Measurements from ENCODE around the gene TPRG1L. TPM values are rescaled to one million over a fixed set of nuclear protein-coding genes. Genes with fewer than 3 reads are reported as not detected.

TPRG1L gene
- total RNA-seq, 1 experiment from 2014 or later = 19.2 TPM

GRCh38 chr1:3669971-3670431 lies 45.2 kb downstream of the TPRG1L start:
- no peak for DNase-seq (ENCODE audit: low spot score)
- in situ Hi-C loops (cut with HindIII; ENCODE audit: low sequenced_read_pairs) = no loop called here

GRCh38 chr1:3670823-3671265 lies 46.0 kb downstream of the TPRG1L start:
- DNase-seq (ENCODE audit: low spot score) = no peak
- in situ Hi-C loops (cut with HindIII; ENCODE audit: low sequenced_read_pairs) = no loop called here

- no peak for DNase-seq (ENCODE audit: low spot score)
- in situ Hi-C loops (cut with HindIII; ENCODE audit: low sequenced_read_pairs) = no loop called here
These were observed 46.8 kb downstream of the TPRG1L start for GRCh38 chr1:3671371-3672180.

GRCh38 chr1:3672231-3672970 lies 47.6 kb downstream of the TPRG1L start:
- DNase-seq (ENCODE audit: low spot score) = no peak
- in situ Hi-C loops (cut with HindIII; ENCODE audit: low sequenced_read_pairs) = no loop called here

- in situ Hi-C loops (cut with HindIII; ENCODE audit: low sequenced_read_pairs) = no loop called here
- no peak for DNase-seq (ENCODE audit: low spot score)
These were observed 48.2 kb downstream of the TPRG1L start for GRCh38 chr1:3672971-3673361.

- no peak for DNase-seq (ENCODE audit: low spot score)
- in situ Hi-C loops (cut with HindIII; ENCODE audit: low sequenced_read_pairs) = no loop called here
These were observed 48.7 kb downstream of the TPRG1L start for GRCh38 chr1:3673381-3674099.

GRCh38 chr1:3674100-3675094 lies 49.6 kb downstream of the TPRG1L start:
- DNase-seq (ENCODE audit: low spot score) = no peak
- in situ Hi-C loops (cut with HindIII; ENCODE audit: low sequenced_read_pairs) = no loop called here

- DNase-seq (ENCODE audit: low spot score) = no peak
- in situ Hi-C loops (cut with HindIII; ENCODE audit: low sequenced_read_pairs) = no loop called here
These were observed 50.6 kb downstream of the TPRG1L start for GRCh38 chr1:3675436-3675835.

GRCh38 chr1:3676581-3677470 lies 52.0 kb downstream of the TPRG1L start:
- in situ Hi-C loops (cut with HindIII; ENCODE audit: low sequenced_read_pairs) = no loop called here
- no peak for DNase-seq (ENCODE audit: low spot score)

GRCh38 chr1:3677484-3677883 lies 52.7 kb downstream of the TPRG1L start:
- in situ Hi-C loops (cut with HindIII; ENCODE audit: low sequenced_read_pairs) = no loop called here
- no peak for DNase-seq (ENCODE audit: low spot score)

GRCh38 chr1:3678361-3679097 lies 53.7 kb downstream of the TPRG1L start:
- no peak for DNase-seq (ENCODE audit: low spot score)
- in situ Hi-C loops (cut with HindIII; ENCODE audit: low sequenced_read_pairs) = no loop called here

- no peak for DNase-seq (ENCODE audit: low spot score)
- in situ Hi-C loops (cut with HindIII; ENCODE audit: low sequenced_read_pairs) = no loop called here
These were observed 54.3 kb downstream of the TPRG1L start for GRCh38 chr1:3679098-3679555.

Other genes starting within 250 kb of the TPRG1L start
- gene ARHGEF16, start 170.3 kb upstream of the TPRG1L start, total RNA-seq (2014; rRNA removed; shearing (Covaris generic)) = 16.0 and 20.2 TPM in 2 replicates
- gene MEGF6, start 13.5 kb upstream of the TPRG1L start, total RNA-seq (2014; rRNA removed; shearing (Covaris generic)) = 8.1 and 8.7 TPM in 2 replicates
- 34.5 and 40.8 TPM in 2 replicates for gene WRAP73, start 25.1 kb downstream of the TPRG1L start, total RNA-seq (2014; rRNA removed; shearing (Covaris generic))
- 0.86 and 2.4 TPM in 2 replicates for gene TP73, start 27.5 kb downstream of the TPRG1L start, total RNA-seq (2014; rRNA removed; shearing (Covaris generic))
- gene CCDC27, start 127.4 kb downstream of the TPRG1L start, total RNA-seq (2014; rRNA removed; shearing (Covaris generic)) = not detected in 2 replicates
- 20.1 and 26.6 TPM in 2 replicates for gene SMIM1, start 147.7 kb downstream of the TPRG1L start, total RNA-seq (2014; rRNA removed; shearing (Covaris generic))
- gene LRRC47, start 171.5 kb downstream of the TPRG1L start, total RNA-seq (2014; rRNA removed; shearing (Covaris generic)) = 35.4 and 41.8 TPM in 2 replicates
- 6.0 and 17.5 TPM in 2 replicates for gene CEP104, start 232.2 kb downstream of the TPRG1L start, total RNA-seq (2014; rRNA removed; shearing (Covaris generic))
- gene DFFB, start 232.5 kb downstream of the TPRG1L start, total RNA-seq (2014; rRNA removed; shearing (Covaris generic)) = 7.6 and 10.0 TPM in 2 replicates

Data from G401 (cell line).